Mucosa of descending colon (tissue), 3 donors: ENCODE results near the gene CLCN4. TPM values are rescaled to one million over a fixed set of nuclear protein-coding genes. Genes with fewer than 3 reads are reported as not detected.
A peak's percentile ranks its signal among the peaks of the same experiment; 100 is the strongest.

Experiments
- ATAC-seq: fragments of 200-7000 bp; cut with Tn5 transposase; one replicate; pipeline ENCODE4 v1.9.1; 2020; ENCODE audit warnings: mild to moderate bottlenecking, moderate library complexity
- DNase-seq, 3 donors: peaks; one replicate each; pipeline ENCODE4 v3.0.0-alpha.2; 2020
- H3K36me3 ChIP-seq: fragments of 200-600 bp; one replicate; pipeline ENCODE4 v1.8.0; 2021; ENCODE audit warnings: low read depth, mild to moderate bottlenecking
- H3K4me1 ChIP-seq: fragments of 200-600 bp; one replicate; pipeline ENCODE4 v1.8.0; 2021; ENCODE audit warnings: low read depth, mild to moderate bottlenecking
- H3K4me3 ChIP-seq: fragments of 200-600 bp; one replicate; pipeline ENCODE4 v1.8.0; 2021; ENCODE audit warnings: mild to moderate bottlenecking
- H3K9me3 ChIP-seq: fragments of 200-600 bp; one replicate; pipeline ENCODE4 v1.8.0; 2021; ENCODE audit warnings: mild to moderate bottlenecking
- intact Hi-C, 2 donors: fragments of 100-400 bp; cut with DNase I in 1 of 2; cut with micrococcal nuclease in 1 of 2; formaldehyde crosslinking; loops; one replicate each; pipeline versions ENCODE4 v1.11.0 to v1.11.1; 2022; cut with DNase I, micrococcal nuclease
- total RNA-seq, 3 donors: library from RNA; stranded (reverse); fragmentation: NEBNext Ultra II Directional in 2 of 3; extraction: Animal tissue kit (Norgen Biotek cat#: 25700) in 2 of 3; gene quantifications; one replicate each; pipeline versions ENCODE4 v1.2.1 to v1.2.4, GENCODE V29; 2021 to 2023
- TF ChIP-seq, protein P1 (sequence below): fragments of 200-600 bp; IDR thresholded peaks from one replicate; pipeline ENCODE4 v1.8.0; 2022; ENCODE audit warnings: antibody characterized with exemption, mild to moderate bottlenecking
- donor health status: DM: no; HTN: no; CAD: no; lungs with moderate emphysema.
- donor health status: DM: no; HTN: no; CAD: no.
- donor health status: DM: no; HTN: yes; CAD: no.

CLCN4 gene
- total RNA-seq, 3 donors from 2014 or later, result 0.26 to 1.8 (median 1.7) TPM

DNA sequence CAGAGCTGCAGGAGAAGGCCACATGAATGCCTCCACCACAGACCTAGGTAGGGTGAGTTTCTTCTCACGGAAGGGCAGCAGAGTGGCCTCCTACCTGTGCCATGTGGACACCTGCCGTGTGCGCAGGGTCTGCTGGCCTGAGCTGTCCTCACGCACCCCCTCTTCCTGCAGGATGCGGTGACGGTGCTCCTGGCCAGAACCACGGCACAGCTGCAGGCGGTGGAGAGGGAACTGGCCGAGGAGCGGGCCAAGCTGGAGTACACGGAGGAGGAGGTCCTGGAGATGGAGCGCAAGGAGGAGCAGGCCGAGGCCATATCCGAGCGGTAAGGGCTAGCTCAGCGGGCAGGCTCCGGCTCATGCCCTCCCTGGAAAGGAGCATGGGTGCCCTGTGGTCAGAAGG is 28.4 kb upstream of the CLCN4 start:
- no peaks in the 10 kb centered on the region for H3K4me1 ChIP-seq
- ATAC-seq (no peak), DNase-seq (no peak)
- TF ChIP-seq, protein P1, sequence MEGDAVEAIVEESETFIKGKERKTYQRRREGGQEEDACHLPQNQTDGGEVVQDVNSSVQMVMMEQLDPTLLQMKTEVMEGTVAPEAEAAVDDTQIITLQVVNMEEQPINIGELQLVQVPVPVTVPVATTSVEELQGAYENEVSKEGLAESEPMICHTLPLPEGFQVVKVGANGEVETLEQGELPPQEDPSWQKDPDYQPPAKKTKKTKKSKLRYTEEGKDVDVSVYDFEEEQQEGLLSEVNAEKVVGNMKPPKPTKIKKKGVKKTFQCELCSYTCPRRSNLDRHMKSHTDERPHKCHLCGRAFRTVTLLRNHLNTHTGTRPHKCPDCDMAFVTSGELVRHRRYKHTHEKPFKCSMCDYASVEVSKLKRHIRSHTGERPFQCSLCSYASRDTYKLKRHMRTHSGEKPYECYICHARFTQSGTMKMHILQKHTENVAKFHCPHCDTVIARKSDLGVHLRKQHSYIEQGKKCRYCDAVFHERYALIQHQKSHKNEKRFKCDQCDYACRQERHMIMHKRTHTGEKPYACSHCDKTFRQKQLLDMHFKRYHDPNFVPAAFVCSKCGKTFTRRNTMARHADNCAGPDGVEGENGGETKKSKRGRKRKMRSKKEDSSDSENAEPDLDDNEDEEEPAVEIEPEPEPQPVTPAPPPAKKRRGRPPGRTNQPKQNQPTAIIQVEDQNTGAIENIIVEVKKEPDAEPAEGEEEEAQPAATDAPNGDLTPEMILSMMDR, result no peak
- intact Hi-C loops, result no loop called here
- no peaks in the 10 kb centered on the region for H3K9me3 ChIP-seq
- H3K36me3 ChIP-seq, result no peaks in the 10 kb centered on the region
- no peak overlapping the region for H3K4me3 ChIP-seq

DNA sequence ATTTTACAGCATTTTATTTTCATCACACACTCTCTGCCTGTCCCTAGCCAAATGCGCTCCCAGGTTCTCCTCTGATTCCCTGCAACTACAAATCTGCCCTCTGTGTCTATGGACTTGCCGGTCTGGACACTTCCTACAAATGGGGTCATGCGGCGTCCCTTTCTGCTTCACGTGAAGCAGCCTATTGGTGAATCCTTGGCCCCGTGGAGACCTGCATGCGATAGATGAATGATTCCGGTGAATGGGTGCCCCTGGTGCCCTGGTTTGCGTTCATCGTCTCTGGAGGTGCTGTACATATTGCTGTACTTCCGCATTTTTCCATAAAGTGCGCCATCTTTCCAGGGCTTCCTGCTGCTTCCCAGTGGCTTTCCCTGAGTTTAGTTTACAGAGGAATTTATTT is 27.5 kb upstream of the CLCN4 start:
- ATAC-seq (no peak), DNase-seq (no peak)
- TF ChIP-seq, protein P1, result no peak
- H3K4me1 ChIP-seq, result no peaks in the 10 kb centered on the region
- no peaks in the 10 kb centered on the region for H3K36me3 ChIP-seq
- intact Hi-C loops, result no loop called here
- H3K4me3 ChIP-seq, result no peak overlapping the region
- no peaks in the 10 kb centered on the region for H3K9me3 ChIP-seq

DNA sequence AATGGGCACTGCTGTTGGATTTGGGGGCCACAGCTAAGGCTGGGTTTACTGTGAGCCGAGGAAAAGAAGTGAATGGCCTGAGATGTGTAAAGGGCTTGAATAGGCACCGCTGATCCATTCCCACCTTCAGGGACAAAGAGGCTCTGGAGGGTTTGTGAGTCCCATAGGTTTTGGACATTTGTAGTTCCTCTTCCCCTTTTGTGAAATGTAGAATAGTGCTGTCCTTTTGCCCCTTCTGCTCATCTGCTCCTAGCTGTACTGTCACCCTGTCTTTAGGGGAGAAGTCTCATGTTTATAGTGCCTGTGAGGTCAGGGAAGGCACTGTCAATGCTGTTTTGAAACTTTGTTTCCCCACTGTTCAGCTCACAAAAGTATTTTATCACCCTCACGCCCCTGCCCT is 26.4 kb upstream of the CLCN4 start:
- no peaks in the 10 kb centered on the region for H3K36me3 ChIP-seq
- TF ChIP-seq, protein P1, result no peak

DNA sequence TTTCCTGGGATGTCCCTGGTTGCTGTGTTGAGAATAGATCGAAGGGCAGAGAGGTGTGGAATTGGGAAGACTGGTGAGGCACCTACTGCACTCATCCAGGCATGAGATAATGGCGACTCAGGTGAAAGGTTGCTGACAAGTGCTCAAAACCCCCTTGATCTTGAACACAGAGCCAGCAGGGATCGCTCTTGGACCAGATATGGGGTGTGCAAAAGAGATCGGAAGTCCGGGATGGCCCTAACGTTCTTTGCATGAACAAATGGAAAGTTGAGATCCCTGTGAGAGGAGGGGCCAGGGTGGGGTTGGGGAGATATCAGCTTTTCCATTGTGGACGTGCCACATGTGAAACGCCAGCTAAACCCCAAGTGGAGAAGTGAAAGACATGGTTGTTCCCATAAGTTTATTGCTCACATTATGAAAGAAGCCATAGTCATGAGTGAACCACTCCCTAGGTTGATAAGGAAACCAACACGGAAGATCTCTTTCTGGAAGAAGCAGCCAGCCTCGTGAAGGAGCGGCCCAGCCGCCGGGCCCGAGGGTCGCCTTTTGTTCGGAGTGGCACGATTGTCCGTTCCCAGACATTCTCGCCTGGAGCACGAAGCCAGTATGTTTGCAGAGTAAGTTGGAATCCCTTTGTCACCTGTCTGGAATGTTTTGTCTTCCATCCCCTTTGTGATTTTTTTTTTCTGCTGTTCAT is 22.6 kb upstream of the CLCN4 start:
- H3K9me3 ChIP-seq, result no peaks in the 10 kb centered on the region
- DNase-seq, result no peak
- intact Hi-C loops, result no loop called here
- ATAC-seq, result peak; percentile 84
- H3K36me3 ChIP-seq, result no peaks in the 10 kb centered on the region
- no peak overlapping the region for H3K4me3 ChIP-seq
- H3K4me1 ChIP-seq, result no peaks in the 10 kb centered on the region
- TF ChIP-seq, protein P1, result no peak

More for the DNA sequence above, 26.4 kb upstream of the CLCN4 start:
- H3K4me3 ChIP-seq, result no peak overlapping the region
- intact Hi-C loops, result no loop called here
- ATAC-seq (no peak), DNase-seq (no peak)
- no peaks in the 10 kb centered on the region for H3K4me1 ChIP-seq
- H3K9me3 ChIP-seq, result no peaks in the 10 kb centered on the region

DNA sequence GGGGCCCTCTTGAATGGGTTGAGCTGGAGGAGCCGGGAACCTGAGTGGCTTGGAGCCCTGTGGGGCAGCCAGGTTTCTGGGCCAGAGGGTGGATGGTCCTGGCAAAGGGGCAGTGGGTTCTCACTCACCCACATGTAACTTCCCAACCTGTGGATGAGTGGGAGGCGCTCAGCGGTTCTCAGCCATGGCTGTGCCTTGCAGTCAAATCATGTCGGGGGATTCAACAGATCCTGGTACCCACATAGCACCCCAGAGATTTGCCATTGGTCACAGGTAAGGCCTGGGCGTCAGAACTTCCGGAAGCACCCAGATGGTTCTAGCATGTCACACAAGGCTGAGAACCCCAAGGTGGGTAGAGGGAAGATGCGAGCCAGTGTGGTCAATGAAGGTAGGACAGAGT is 21.9 kb upstream of the CLCN4 start:
- Histone ChIP-seq H3K4me3 (no peak overlapping the region), H3K9me3 (no peaks in the 10 kb centered on the region), H3K4me1 (no peaks in the 10 kb centered on the region), H3K36me3 (no peaks in the 10 kb centered on the region)
- DNase-seq (no peak), ATAC-seq (no peak)
- intact Hi-C loops, result no loop called here
- TF ChIP-seq, protein P1, result no peak
